ENCODE measurements around the gene CCDC106. TPM values are rescaled to one million over a fixed set of nuclear protein-coding genes. Genes with fewer than 3 reads are reported as not detected.

The CCDC106 gene
- polyA plus RNA-seq, 3 donors = 6.3 to 23.2 (median 17.8) TPM

GRCh38 chr19:55611983-55612645 lies 35.9 kb upstream of the CCDC106 start:
- WGBS, 3 donors = 80 to 88% (median 83%) methylated on average over 3 of the region's 3 CpGs
- H3K27ac ChIP-seq (ENCODE audit: low read depth, low read length) = no peak overlapping the region

- WGBS, 3 donors = 92 to 96% (median 96%) methylated on average over 22 to 27 of the region's 27 CpGs
Measured at GRCh38 chr19:55613396-55613795, 34.6 kb upstream of the CCDC106 start.

GRCh38 chr19:55613930-55614710 lies 33.9 kb upstream of the CCDC106 start:
- 92 to 96% (median 96%) methylated on average over 54 to 75 of the region's 75 CpGs for WGBS, 3 donors
- H3K27ac ChIP-seq (ENCODE audit: low read depth, low read length) = no peak overlapping the region

More at GRCh38 chr19:55613396-55613795, 34.6 kb upstream of the CCDC106 start:
- no peak overlapping the region for H3K27ac ChIP-seq (ENCODE audit: low read depth, low read length)

DNA sequence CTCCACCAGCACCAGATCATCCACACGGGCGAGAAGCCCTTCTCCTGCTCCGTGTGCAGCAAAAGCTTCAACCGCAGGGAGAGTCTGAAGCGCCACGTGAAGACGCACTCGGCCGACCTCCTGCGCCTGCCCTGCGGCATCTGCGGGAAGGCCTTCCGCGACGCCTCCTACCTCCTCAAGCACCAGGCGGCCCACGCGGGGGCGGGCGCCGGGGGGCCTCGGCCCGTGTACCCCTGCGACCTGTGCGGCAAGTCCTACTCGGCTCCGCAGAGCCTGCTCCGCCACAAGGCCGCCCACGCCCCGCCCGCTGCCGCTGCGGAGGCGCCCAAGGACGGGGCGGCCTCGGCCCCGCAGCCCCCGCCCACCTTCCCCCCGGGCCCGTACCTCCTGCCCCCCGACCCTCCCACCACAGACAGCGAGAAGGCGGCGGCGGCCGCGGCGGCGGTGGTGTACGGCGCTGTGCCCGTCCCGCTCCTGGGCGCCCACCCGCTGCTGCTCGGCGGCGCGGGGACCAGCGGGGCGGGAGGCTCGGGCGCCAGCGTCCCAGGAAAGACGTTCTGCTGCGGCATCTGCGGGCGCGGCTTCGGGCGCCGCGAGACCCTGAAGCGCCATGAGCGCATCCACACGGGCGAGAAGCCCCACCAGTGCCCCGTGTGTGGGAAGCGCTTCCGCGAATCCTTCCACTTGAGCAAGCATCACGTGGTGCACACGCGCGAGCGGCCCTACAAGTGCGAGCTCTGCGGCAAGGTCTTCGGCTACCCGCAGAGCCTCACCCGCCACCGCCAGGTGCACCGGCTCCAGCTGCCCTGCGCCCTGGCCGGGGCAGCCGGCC lies 33.1 kb upstream of the CCDC106 start:
- no peak overlapping the region for H3K27ac ChIP-seq (ENCODE audit: low read depth, low read length)
- WGBS, 3 donors = 97 to 98% (median 97%) methylated on average over 88 to 98 of the region's 98 CpGs

DNA sequence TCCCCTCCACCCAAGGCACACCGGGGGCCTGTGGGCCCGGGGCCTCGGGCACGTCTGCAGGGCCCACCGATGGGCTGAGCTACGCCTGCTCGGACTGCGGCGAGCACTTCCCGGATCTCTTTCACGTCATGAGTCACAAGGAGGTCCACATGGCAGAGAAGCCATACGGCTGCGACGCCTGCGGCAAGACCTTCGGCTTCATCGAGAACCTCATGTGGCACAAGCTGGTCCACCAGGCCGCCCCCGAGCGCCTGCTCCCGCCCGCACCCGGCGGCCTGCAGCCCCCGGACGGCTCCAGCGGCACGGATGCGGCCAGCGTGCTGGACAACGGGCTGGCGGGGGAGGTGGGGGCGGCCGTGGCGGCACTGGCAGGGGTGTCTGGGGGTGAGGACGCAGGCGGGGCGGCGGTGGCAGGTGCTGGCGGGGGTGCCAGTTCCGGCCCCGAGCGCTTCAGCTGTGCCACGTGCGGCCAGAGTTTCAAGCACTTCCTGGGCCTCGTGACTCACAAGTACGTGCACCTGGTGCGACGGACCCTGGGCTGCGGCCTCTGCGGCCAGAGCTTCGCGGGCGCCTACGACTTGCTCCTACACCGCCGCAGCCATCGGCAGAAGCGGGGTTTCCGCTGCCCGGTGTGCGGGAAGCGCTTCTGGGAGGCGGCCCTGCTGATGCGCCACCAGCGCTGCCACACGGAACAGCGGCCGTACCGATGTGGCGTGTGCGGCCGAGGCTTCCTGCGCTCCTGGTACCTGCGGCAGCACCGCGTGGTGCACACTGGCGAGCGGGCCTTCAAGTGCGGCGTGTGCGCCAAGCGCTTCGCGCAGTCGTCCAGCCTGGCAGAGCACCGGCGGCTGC lies 32.2 kb upstream of the CCDC106 start:
- 97% methylated on average over 82 to 88 of the region's 88 CpGs for WGBS, 3 donors
- no peak overlapping the region for H3K27ac ChIP-seq (ENCODE audit: low read depth, low read length)

- no peak overlapping the region for H3K27ac ChIP-seq (ENCODE audit: low read depth, low read length)
- 96 to 97% (median 97%) methylated on average over 38 of the region's 38 CpGs for WGBS, 3 donors
Measured at GRCh38 chr19:55616395-55616875, 31.6 kb upstream of the CCDC106 start.

- 76 to 90% (median 82%) methylated on average over 8 of the region's 8 CpGs for WGBS, 3 donors
- no peak overlapping the region for H3K27ac ChIP-seq (ENCODE audit: low read depth, low read length)
Measured at GRCh38 chr19:55617426-55617825, 30.6 kb upstream of the CCDC106 start.

DNA sequence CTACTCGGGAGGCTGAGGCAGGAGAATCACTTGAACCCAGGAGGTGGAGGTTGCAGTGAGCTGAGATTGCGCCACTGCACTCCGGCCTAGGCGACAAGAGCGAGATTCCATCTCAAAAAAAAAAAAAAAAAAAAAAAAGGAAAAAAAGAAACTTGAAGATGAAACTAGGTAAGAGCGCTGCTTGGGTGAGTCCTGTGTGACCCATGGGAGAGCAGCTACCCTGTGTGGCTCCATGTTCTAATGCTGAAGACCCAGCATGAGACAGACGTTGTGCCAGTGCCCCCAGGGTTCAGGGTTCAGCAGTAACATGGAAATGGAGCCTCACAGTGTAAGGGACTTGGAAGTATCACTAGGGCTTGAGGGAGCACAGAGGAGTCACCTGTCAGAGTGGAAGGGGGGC lies 29.6 kb upstream of the CCDC106 start:
- 80 to 90% (median 82%) methylated on average over 7 of the region's 7 CpGs for WGBS, 3 donors
- no peak overlapping the region for H3K27ac ChIP-seq (ENCODE audit: low read depth, low read length)

GRCh38 chr19:55619286-55619685 lies 28.7 kb upstream of the CCDC106 start:
- 47 to 87% (median 62%) methylated on average over 3 of the region's 3 CpGs for WGBS, 3 donors
- no peak overlapping the region for H3K27ac ChIP-seq (ENCODE audit: low read depth, low read length)

GRCh38 chr19:55620410-55621204 lies 27.4 kb upstream of the CCDC106 start:
- 70 to 90% (median 76%) methylated on average over 12 of the region's 12 CpGs for WGBS, 3 donors
- no peak overlapping the region for H3K27ac ChIP-seq (ENCODE audit: low read depth, low read length)

GRCh38 chr19:55621205-55621672 lies 26.8 kb upstream of the CCDC106 start:
- no peak overlapping the region for H3K27ac ChIP-seq (ENCODE audit: low read depth, low read length)
- WGBS, 3 donors = 65 to 85% (median 70%) methylated on average over 9 of the region's 9 CpGs

- 95% methylated on average over 54 to 55 of the region's 55 CpGs for WGBS, 3 donors
- no peak overlapping the region for H3K27ac ChIP-seq (ENCODE audit: low read depth, low read length)
Measured at GRCh38 chr19:55621673-55622231, 26.3 kb upstream of the CCDC106 start.

- H3K27ac ChIP-seq (ENCODE audit: low read depth, low read length) = no peak overlapping the region
- WGBS, 3 donors = 92 to 96% (median 95%) methylated on average over 38 to 40 of the region's 40 CpGs
Measured at GRCh38 chr19:55622242-55622969, 25.6 kb upstream of the CCDC106 start.

- 96 to 98% (median 96%) methylated on average over 7 of the region's 7 CpGs for WGBS, 3 donors
- no peak overlapping the region for H3K27ac ChIP-seq (ENCODE audit: low read depth, low read length)
Measured at GRCh38 chr19:55623130-55623529, 24.9 kb upstream of the CCDC106 start.

- H3K27ac ChIP-seq (ENCODE audit: low read depth, low read length) = no peak overlapping the region
- 48 to 68% (median 59%) methylated on average over 7 of the region's 7 CpGs for WGBS, 3 donors
Measured at GRCh38 chr19:55623561-55623960, 24.5 kb upstream of the CCDC106 start.
